HG02870 (cell line): ENCODE data around the gene UFC1.

Experiments used
- ATAC-seq: cut with Tn5 transposase; IDR thresholded peaks from one replicate; pipeline ENCODE4 v1.9.1; 2021; ENCODE audit warnings: mild to moderate bottlenecking, moderate library complexity; ENCODE audit not compliant: unreplicated experiment

The UFC1 gene

DNA sequence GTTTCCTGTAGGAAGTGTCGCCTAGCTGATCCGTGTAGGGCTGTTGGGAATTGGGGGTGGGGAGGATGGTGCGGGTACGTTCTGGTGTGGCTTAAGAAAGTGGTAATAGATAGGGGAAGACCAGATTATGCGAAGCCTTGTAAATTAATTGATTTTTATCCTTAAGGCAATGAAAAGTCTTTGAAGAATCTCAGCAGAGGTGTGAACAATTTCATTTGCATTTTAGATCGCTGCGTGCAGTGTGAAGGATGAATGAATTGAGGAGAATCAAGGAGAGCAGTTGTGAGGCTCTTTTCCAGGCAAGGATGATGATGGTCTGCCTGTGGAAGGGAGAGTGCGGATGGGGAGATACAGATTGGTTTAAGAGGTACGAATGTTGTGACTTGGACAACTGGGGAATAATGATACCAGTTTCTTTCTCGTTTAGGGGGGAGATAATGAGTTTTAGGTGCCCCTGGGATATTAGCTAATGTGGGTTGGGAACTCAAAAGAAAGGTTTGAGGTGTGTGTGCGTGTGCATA, 20.5 kb upstream of the UFC1 start:
- no peak for ATAC-seq

DNA sequence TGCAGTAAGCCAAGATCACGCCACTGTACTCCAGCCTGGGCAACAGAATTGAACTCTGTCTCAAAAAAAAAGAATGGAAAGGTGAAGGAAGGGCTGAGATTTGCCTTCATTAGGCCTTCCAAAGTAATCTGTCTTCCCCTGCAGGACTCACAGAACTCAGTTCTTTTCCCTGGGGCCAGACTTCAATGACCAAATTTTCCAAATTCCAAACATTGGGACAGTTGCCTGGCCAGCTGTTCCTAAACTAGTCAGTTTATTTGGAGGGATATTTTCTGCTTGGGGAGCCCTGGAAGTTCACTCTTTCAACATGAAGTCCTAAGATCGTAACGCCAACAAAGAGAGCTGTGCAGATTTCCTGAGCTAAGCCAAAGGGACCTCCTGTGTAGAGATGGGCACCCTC, 15.9 kb upstream of the UFC1 start:
- no peak for ATAC-seq

DNA sequence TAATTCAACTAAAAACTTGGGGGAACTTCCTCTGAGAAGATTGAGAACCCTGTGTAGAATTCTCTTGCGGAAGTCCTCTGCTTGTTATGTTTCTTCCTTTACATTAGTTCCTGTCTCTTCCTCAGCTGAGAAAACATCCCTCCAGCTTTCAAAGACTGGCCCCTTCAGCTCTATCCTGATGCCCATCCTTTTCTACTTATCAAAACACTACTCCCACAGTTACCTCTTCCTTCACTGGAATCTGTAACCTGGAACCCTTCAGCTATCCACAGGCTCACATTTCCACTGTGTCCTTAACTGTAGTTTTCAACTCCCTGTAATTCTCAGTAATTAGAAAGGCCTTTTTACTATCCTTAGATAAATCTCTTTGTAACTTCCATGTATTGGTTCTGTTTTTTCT, 15.3 kb upstream of the UFC1 start:
- no peak for ATAC-seq

DNA sequence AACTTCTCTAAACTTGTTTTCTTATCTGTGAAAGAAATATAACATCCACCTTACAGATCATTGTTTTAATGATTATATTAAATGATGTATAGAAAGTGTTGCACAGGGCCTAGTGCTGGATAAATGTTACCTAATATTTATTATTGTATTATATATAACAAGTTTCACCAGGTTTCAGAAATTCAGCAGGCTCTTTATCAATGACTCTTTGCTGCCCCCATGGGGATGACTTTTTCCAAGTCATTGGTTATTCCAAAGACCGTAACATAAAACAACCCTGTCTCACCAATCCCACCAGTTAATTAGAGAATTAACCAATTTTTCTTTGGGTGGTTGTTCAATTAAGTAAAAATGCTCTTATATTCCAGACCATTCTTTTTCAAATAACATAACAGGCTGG, 14.0 kb upstream of the UFC1 start:
- ATAC-seq = no peak

DNA sequence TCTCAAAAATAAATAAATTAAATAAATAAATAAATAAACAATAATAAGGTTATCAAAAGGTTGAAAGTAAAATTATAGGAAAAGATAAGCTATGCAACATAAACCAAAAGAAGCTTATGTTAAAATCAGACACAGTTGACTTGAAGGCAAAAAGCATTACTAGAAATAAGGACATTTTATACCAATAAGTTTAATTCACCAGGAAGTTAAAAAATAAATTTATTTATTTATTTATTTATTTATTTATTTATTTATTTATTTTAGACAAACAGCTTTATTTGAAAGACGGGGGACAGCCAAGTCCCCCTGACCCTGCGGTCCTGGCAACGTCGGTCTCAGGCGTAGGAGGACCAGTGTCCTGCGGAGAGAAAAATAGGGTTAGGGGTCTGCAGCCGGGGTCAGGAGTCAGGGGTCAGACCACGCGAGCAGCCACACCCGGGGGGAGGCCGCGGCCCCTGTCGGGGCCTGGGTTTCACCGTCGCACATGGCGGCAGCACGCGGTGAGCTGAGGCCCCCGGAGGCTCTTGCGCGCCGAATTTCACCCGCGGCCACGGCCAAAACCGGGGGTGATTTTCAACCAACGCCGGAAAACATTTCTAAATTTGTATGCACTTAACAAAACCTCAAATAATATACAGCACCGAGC, 12.9 kb upstream of the UFC1 start:
- no peak for ATAC-seq

DNA sequence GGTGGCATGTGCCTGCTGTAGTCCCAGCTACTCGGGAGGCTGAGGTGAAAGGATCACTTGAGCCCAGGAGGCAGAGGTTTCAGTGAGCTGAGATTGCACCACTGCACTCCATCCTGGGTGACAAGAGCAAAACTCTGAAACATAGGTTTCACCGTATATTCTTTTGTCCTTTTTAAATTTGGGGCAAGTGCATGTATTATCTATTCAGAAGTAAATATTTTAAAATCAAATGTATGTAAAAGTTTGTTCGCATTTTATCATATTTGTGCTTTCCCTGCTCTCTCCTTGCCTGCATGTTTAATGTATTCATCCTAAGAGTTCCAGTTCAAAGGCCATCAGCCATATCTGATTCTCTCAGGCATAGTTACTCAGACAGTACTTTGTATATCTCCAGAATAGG, 7.9 kb upstream of the UFC1 start:
- ATAC-seq = no peak

DNA sequence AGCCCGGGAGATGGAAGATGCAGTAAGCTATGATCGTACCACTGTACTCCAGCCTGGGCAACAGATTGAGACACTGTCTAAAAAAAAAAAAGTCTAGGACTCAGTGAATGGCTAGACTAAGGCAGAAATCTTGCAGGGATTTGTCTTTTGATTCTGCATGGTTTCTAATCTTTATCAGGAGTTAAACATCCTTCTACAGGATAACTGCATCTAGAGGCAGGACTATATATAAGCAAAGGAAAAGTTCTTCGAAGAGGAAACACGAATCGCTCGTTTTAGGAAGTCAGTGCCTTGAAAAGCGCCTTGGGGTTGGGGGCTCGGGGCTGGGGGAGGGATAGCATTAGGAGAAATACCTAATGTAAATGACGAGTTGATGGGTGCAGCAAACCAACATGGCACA, 602 bp upstream of the UFC1 start:
- ATAC-seq = no peak

DNA sequence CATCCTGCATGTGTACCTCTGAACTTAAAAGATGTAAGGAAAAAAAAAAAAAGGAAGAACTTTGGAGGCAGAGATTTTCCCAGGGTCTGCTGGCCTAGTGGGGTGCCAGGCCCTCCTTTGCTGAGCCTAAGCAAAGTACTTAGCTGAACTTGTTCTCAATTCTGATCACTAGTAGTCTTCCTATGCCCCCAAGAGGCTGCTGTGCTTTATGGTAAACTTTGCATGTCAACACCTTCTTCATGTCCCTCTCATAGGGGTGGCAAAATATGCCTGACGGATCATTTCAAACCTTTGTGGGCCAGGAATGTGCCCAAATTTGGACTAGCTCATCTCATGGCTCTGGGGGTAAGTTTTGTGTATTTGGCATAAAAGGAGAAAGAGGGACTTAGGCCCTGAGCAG, 4.1 kb downstream of the UFC1 start:
- ATAC-seq = no peak

DNA sequence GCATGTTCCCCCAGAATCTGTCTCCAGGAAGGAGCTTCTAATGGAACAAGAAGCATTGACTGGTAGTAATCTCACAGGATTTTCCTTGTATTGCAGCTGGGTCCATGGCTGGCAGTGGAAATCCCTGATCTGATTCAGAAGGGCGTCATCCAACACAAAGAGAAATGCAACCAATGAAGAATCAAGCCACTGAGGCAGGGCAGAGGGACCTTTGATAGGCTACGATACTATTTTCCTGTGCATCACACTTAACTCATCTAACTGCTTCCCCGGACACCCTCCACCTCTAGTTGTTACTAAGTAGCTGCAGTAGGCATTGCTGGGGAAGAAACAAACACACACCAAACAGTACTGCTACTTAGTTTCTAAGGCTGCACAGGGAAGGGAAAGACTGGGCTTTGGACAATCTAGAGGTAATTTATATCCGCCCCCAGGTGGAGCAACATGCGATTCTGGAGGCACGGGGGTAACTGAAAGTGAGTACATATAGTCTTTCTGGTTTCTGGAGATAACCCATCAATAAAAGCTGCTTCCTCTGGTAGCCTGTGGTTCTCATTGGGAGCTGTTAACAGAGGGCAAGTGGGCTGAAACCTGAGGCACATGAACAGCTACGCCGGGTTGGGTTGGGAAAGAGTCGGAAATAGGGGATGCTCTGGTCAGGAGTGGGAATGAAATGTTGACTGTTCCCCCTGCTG, 4.7 kb downstream of the UFC1 start:
- no peak for ATAC-seq

DNA sequence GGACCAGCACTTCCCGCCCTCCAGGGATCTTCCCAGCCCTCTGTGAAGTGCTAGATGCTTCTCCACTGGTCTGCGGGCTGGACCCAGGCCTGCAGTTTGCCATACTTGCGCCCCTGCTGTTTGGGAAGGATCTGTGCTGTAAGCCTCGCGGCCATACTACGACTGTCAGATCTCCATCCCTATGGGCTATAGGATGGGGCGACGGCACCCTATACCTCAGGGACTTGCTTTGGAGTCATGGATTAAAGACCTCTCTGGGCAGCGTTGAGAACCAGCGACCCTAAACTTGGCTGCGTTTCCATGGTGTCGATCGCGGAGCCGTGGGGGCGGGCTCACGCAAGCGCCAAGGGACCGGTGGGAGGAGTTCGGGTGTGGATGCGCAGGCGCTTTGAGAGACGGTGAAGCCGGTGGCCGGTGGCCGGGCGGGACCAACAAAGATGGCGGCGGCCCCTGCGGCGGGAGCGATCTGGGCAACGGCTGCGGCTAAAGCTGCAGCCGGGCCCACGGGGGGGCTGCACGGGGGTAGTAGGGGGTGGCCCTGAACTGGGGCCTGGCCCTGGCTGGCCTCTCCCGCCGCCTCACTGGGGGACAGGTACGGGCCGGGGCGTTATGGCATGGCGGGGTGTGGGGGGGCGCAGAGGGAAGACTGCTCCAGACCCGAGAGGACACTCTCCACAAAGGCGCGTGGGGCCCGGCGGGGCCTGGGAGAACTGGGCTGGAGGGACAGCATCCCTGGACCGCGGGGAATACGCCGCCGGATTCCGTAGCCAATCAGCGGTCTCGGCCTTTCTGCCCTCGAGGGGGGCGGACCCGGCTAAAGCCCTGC, 5.5 kb downstream of the UFC1 start, which contains the start of gene USP21:
USP21 (plus strand) TSS at position 414 of the 826 bp plus-strand sequence. CDS start 1,141 bp downstream, outside the sequence.
- ATAC-seq = peak; percentile 87

DNA sequence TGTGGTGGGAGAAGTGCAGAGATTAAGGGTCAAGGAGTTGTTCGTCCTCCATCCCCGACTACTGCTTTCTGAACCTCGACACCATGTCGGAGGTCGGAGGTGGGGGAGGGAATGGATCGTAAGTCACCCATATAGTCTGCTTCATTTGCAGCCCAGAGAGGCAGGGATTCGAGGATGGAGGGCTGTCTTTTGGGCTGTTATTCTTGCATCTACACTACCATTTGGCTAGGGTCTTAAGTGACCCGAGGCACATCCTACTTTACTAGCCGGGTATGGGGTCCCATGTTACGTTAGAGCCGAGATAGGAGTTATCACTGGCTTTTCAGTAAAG, 6.1 kb downstream of the UFC1 start:
- no peak for ATAC-seq

DNA sequence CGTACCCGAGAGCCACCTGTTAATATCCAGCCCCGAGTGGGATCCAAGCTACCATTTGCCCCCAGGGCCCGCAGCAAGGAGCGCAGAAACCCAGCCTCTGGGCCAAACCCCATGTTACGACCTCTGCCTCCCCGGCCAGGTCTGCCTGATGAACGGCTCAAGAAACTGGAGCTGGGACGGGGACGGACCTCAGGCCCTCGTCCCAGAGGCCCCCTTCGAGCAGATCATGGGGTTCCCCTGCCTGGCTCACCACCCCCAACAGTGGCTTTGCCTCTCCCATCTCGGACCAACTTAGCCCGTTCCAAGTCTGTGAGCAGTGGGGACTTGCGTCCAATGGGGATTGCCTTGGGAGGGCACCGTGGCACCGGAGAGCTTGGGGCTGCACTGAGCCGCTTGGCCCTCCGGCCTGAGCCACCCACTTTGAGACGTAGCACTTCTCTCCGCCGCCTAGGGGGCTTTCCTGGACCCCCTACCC, 6.9 kb downstream of the UFC1 start:
- ATAC-seq = no peak

DNA sequence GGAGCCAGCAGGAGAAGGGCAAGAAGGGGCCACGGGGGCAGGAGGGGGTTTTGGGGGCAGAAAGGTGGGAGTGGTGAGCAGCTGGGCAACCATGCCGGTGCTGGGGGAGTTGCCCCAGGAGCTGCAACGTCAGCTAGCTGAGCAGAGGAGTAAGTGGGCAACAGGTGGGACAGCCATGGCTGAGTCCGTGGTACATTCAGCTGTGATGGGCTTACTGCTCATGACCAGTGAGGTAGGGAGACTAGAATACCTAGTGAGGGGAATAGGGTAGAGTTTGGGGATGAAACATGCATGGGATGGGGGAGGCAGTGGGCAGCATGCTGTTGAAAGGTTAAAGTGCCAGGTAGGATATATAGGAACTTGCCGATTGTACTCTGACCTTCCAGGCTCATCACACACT, 7.9 kb downstream of the UFC1 start:
- no peak for ATAC-seq

DNA sequence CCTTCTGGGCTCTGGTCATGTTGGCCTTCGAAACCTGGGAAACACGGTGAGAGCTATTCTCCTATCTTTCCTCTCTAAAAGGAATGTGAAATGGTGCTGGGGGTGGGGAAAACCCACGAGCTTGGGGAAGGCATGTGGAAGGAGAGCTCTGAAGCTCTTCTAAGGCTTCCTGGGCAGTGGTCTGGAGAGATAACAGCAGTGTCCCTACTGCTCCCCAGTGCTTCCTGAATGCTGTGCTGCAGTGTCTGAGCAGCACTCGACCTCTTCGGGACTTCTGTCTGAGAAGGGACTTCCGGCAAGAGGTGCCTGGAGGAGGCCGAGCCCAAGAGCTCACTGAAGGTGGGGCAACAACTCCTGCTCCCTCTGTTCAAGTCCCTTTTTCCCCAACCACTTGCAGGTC, 8.3 kb downstream of the UFC1 start:
- ATAC-seq = no peak

DNA sequence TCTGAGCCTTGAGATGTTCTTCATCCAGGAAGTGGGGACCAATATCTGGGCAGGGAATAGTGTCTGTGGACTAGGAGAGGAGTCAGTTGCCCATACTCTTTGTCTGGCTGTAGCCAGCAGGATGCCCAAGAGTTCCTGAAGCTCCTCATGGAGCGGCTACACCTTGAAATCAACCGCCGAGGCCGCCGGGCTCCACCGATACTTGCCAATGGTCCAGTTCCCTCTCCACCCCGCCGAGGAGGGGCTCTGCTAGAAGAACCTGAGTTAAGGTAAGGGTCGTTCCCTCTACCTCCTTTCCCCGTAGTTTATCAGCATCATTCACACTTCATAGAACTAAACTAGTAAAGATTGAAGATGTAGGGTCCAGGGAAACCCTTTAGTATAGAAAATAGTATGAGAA, 9.0 kb downstream of the UFC1 start:
- ATAC-seq = no peak

DNA sequence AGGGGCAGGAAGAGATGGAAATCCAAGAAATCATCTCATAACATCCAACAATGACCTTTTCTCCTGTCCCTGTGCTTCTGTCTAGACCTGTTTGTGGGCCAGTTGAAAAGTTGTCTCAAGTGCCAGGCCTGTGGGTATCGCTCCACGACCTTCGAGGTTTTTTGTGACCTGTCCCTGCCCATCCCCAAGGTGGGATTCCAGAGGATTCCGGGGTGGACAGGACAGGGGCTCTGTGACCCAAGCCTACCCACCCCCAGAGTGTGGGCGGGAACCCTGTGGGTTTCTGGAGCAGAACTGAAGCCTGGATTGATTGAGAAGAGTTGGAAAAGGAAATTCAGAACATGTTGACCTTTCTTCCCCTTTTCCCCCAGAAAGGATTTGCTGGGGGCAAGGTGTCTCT, 10.0 kb downstream of the UFC1 start:
- ATAC-seq = no peak

DNA sequence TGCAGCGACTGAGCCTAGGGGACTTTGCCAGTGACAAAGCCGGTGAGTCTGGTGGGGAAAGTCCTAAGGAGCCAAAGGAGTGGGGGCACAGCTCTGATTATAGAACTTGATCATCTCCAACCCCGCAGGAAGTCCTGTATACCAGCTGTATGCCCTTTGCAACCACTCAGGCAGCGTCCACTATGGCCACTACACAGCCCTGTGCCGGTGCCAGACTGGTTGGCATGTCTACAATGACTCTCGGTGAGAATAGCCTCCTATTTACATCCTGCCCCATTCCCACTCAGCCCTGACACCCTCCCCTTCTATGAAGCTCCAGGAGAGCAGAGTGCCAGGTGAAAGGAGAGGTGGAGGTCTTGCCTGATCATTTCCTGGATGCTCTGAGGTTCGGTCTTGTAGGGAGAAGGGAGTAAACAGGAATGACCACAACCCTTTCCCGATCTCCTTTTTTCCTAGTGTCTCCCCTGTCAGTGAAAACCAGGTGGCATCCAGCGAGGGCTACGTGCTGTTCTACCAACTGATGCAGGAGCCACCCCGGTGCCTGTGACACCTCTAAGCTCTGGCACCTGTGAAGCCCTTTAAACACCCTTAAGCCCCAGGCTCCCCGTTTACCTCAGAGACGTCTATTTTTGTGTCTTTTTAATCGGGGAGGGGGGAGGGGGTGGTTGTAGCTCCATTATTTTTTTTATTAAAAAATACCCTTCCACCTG, 11.3 kb downstream of the UFC1 start:
- no peak for ATAC-seq

DNA sequence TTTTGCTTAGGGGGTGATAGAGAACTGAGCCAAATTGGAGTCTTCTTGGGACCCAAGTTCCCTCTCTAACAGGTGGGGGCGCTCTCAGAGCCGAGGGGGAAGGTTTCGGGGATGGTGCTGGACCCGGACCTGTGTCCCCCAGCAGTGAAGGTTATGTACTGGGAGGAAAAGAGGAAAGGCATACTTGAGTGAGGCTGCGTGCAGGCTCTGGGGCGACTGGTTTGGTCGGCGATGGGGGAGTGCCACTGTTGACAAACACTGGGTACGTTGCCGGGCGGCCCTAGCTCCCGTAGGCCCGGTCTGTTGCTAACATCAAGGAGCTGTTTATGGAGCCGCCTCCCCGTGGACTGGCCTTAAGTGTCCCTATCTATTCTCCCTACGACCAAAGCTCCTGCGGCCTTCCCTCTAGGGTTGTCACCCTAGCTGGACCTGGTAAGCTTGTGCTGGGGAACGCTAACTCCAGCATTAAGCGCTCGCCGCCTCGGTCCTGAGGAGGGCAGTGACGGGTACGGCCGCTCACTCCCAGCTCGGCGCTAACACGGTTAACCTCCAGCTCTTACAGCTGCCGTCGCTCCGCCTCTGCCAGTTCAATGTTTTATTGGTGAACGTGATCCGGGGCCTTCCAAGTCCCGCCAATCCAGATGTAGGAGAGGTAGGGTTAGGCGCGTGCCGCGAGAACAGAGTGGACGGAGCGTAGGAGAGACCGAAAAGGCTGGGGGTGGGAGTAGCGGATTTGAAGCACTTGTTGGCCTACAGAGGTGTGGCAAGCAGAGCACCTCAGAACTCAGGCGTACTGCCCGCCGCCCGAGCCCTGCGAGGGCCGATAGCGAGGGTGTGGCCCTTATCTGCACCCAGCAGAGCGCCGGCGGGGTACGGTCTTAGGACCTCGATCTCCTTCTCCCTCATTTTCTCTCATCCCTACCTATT, 12.2 kb downstream of the UFC1 start, which contains the start of gene PPOX:
PPOX (plus strand) TSS at position 685 of the 927 bp plus-strand sequence. CDS start 422 bp downstream, outside the sequence.
- ATAC-seq = peak; percentile 95

DNA sequence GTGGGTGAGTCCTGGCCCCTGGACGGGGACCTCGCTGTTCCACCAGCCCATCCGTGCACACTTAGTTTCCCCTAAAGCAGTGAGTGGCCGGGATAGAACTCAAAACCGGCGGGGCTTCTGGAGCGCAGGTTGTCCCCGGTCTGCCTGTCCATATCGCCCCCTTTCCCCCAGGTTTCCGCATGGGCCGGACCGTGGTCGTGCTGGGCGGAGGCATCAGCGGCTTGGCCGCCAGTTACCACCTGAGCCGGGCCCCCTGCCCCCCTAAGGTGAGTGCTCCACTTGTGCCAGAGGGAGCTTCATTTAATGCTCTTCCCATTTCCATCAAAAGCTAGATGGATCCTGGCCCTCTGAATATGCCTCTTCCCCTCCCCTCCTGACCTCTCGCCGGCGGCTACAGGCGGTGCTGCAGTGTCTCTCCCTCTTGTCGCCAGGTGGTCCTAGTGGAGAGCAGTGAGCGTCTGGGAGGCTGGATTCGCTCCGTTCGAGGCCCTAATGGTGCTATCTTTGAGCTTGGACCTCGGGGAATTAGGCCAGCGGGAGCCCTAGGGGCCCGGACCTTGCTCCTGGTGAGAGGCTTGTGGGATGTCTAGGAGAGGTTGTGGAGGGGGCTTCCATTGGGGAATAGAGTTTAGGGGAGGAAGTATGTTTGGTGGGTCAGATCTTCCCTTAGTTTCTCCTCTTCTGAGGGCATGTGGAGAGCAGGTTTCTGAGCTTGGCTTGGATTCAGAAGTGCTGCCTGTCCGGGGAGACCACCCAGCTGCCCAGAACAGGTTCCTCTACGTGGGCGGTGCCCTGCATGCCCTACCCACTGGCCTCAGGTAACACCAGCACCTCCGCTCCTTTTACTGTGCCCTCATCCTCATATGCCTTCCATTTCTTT, 13.1 kb downstream of the UFC1 start:
- ATAC-seq = no peak
